HEK293 (cell line): Measurements from ENCODE around the gene ARHGAP28.

Source experiments
- BCL11B ChIP-seq: fragments of 450-650 bp; formaldehyde crosslinking; IDR thresholded peaks from 2 replicates; pipeline ENCODE4 v1.5.1; 2016; ENCODE audit warnings: low read depth, missing biosample characterization, missing genetic modification characterization
- CTCF ChIP-seq: fragments of 450-650 bp; formaldehyde crosslinking; IDR thresholded peaks from 2 replicates; pipeline ENCODE4 v1.5.1; 2016; ENCODE audit warnings: missing biosample characterization, missing genetic modification characterization
- HOXA7 ChIP-seq: sonication (generic); formaldehyde crosslinking; IDR thresholded peaks from 2 replicates; pipeline ENCODE4 v1.8.1; 2022; ENCODE audit warnings: missing genetic modification reagents, borderline replicate concordance
- KLF10 ChIP-seq: fragments of 450-650 bp; IDR thresholded peaks from 2 replicates; pipeline ENCODE4 v1.5.1; 2018; ENCODE audit warnings: missing biosample characterization, mild to moderate bottlenecking, missing genetic modification characterization
- SP7 ChIP-seq: fragments of 450-650 bp; formaldehyde crosslinking; IDR thresholded peaks from 2 replicates; pipeline ENCODE4 v1.5.1; 2016; ENCODE audit warnings: missing biosample characterization, missing genetic modification characterization
- ZBTB21 ChIP-seq: fragments of 450-650 bp; formaldehyde crosslinking; IDR thresholded peaks from 2 replicates; pipeline ENCODE4 v1.5.1; 2017; ENCODE audit warnings: missing biosample characterization, missing genetic modification characterization
- ZNF138 ChIP-seq: fragments of 450-650 bp; formaldehyde crosslinking; IDR thresholded peaks from 2 replicates; pipeline ENCODE4 v1.5.1; 2016; ENCODE audit warnings: missing biosample characterization, missing genetic modification characterization, borderline replicate concordance
- ZNF18 ChIP-seq: fragments of 450-650 bp; formaldehyde crosslinking; IDR thresholded peaks from 2 replicates; pipeline ENCODE4 v1.5.1; 2016; ENCODE audit warnings: missing biosample characterization, missing genetic modification characterization
- ZNF274 ChIP-seq, 2 experiments: fragments of 200-500 bp in 1 of 2; fragments of 450-650 bp in 1 of 2; sonication (Bioruptor generic) in 1 of 2; formaldehyde crosslinking in 1 of 2; IDR thresholded peaks; 2 replicates each; pipeline versions ENCODE4 v1.5.1 to v1.6.1; 2014 to 2016; ENCODE audit warnings: borderline replicate concordance in 1 of 2, inconsistent platforms in 1 of 2, low read length in 1 of 2, missing biosample characterization in 1 of 2, missing genetic modification characterization in 1 of 2
- ZNF555 ChIP-seq: fragments of 450-650 bp; formaldehyde crosslinking; conservative IDR thresholded peaks from 2 replicates; pipeline ENCODE4 v1.5.1; 2017; ENCODE audit warnings: missing biosample characterization, mild to moderate bottlenecking, missing genetic modification characterization, inconsistent platforms
- ZNF624 ChIP-seq: fragments of 450-650 bp; formaldehyde crosslinking; IDR thresholded peaks from 2 replicates; pipeline ENCODE4 v1.5.1; 2017; ENCODE audit warnings: missing biosample characterization, missing genetic modification characterization
- ZNF76 ChIP-seq: fragments of 450-650 bp; formaldehyde crosslinking; IDR thresholded peaks from 2 replicates; pipeline ENCODE4; 2016; ENCODE audit warnings: low read depth, missing biosample characterization, missing genetic modification characterization, borderline replicate concordance

GRCh38 chr18:6882401-6882800 lies 152.9 kb downstream of the ARHGAP28 start:
- TF ChIP-seq BCL11B (no peak), ZNF138 (no peak), CTCF (no peak), KLF10 (tag by site-specific recombination) (no peak), ZNF274 (IDR thresholded peaks at IDR 0.05; ENCODE audit: low read length) (no peak), ZNF274 (tag by site-specific recombination; IDR thresholded peaks at IDR 0.05; ENCODE audit: borderline replicate concordance) (no peak), HOXA7 (CRISPR knock-in tag) (no peak), SP7 (tag by site-specific recombination) (no peak), ZNF76 (no peak), ZNF624 (tag by site-specific recombination) (no peak), ZNF555 (tag by site-specific recombination) (no peak), ZBTB21 (no peak), ZNF18 (tag by site-specific recombination) (no peak)
